ENCODE results near the gene GCAT. TPM values are rescaled to one million over a fixed set of nuclear protein-coding genes. Genes with fewer than 3 reads are reported as not detected.

The GCAT gene
- total and polyA plus RNA-seq, 4 donors, result 9.3 to 31.1 (median 14.5) TPM

DNA sequence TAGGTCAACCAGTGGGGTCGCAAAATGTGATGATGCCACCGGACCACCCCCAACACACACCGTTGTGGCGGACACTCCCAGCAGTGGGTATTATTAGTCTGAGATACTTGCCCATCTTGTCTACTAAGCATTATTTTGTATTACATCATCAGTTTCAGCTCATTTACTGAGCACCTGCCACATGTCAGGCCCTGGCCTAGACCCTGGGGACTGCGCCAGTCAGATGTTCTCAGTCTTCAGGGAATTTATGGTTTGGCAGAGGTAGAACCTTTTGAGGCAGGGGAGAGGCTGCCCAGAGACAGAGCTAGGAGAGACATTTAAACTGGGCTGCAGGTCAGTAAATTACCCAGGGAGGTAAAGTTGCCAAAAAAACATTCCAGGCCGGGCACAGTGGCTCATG is 43.1 kb upstream of the GCAT start:
- TF ChIP-seq, protein P1, sequence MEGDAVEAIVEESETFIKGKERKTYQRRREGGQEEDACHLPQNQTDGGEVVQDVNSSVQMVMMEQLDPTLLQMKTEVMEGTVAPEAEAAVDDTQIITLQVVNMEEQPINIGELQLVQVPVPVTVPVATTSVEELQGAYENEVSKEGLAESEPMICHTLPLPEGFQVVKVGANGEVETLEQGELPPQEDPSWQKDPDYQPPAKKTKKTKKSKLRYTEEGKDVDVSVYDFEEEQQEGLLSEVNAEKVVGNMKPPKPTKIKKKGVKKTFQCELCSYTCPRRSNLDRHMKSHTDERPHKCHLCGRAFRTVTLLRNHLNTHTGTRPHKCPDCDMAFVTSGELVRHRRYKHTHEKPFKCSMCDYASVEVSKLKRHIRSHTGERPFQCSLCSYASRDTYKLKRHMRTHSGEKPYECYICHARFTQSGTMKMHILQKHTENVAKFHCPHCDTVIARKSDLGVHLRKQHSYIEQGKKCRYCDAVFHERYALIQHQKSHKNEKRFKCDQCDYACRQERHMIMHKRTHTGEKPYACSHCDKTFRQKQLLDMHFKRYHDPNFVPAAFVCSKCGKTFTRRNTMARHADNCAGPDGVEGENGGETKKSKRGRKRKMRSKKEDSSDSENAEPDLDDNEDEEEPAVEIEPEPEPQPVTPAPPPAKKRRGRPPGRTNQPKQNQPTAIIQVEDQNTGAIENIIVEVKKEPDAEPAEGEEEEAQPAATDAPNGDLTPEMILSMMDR (IDR thresholded peaks at IDR 0.05; ENCODE audit: control extremely low read depth, extremely low read depth), result no peak
- H3K4me3 ChIP-seq, result no peak overlapping the region
- DNase-seq, result no peak
- 88 to 94% methylated on average over 6 of the region's 6 CpGs for WGBS, 2 donors
- no peaks in the 10 kb centered on the region for H3K4me1 ChIP-seq (ENCODE audit: control insufficient read depth in 5 of 5, insufficient read depth in 5 of 5, low read length in 5 of 5)
- H3K27me3 ChIP-seq (ENCODE audit: control insufficient read depth in 3 of 3, insufficient read depth in 3 of 3, low read length in 2 of 3), result no peaks in the 10 kb centered on the region
- no peak overlapping the region for H3K27ac ChIP-seq (ENCODE audit: low read depth in 1 of 2, low read length in 1 of 2)
- H3K9me3 ChIP-seq (ENCODE audit: control insufficient read depth in 4 of 4, insufficient read depth in 3 of 4, low read length in 3 of 4), result no peaks in the 10 kb centered on the region
- ATAC-seq (ENCODE audit: insufficient read depth, low FRiP score), result no peak
- H3K36me3 ChIP-seq (ENCODE audit: control insufficient read depth in 4 of 4, insufficient read depth in 4 of 4, low read length in 4 of 4), result peaks cover 18 to 52% (median 35%) of the 10 kb centered on the region in 4 donors
- no peak overlapping the region for H3K9ac ChIP-seq (ENCODE audit: insufficient read depth in 1 of 2, low read length in 2 of 2)

DNA sequence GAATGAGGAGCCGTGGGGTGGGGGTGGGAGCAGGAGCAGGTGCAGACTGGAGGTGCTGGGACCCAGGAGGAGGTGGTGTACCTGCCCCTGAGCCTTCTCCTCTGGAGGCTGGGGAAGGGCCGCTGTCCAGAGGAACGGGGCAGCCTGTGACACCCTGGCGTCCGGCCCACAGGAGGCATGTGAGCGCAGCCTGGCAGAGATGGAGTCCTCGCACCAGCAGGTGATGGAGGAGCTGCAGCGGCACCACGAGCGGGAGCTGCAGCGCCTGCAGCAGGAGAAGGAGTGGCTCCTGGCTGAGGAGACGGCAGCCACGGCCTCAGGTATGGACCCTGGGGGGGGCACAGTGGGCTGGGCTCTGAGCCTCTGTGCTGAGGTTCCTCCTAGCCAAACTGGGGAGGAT is 42.2 kb upstream of the GCAT start:
- DNase-seq, result no peak
- Histone ChIP-seq H3K4me1 (ENCODE audit: control insufficient read depth in 5 of 5, insufficient read depth in 5 of 5, low read length in 5 of 5) (no peaks in the 10 kb centered on the region), H3K9ac (ENCODE audit: insufficient read depth in 1 of 2, low read length in 2 of 2) (no peak overlapping the region), H3K27ac (ENCODE audit: low read depth in 1 of 2, low read length in 1 of 2) (no peak overlapping the region), H3K27me3 (ENCODE audit: control insufficient read depth in 3 of 3, insufficient read depth in 3 of 3, low read length in 2 of 3) (no peaks in the 10 kb centered on the region), H3K4me3 (no peak overlapping the region), H3K9me3 (ENCODE audit: control insufficient read depth in 4 of 4, insufficient read depth in 3 of 4, low read length in 3 of 4) (no peaks in the 10 kb centered on the region), H3K36me3 (ENCODE audit: control insufficient read depth in 4 of 4, insufficient read depth in 4 of 4, low read length in 4 of 4) (peaks cover 18 to 52% (median 32%) of the 10 kb centered on the region in 4 donors)
- 93 to 97% methylated on average over 13 of the region's 13 CpGs for WGBS, 2 donors
- no peak for ATAC-seq (ENCODE audit: insufficient read depth, low FRiP score)
- TF ChIP-seq, protein P1 (IDR thresholded peaks at IDR 0.05; ENCODE audit: control extremely low read depth, extremely low read depth), result no peak

DNA sequence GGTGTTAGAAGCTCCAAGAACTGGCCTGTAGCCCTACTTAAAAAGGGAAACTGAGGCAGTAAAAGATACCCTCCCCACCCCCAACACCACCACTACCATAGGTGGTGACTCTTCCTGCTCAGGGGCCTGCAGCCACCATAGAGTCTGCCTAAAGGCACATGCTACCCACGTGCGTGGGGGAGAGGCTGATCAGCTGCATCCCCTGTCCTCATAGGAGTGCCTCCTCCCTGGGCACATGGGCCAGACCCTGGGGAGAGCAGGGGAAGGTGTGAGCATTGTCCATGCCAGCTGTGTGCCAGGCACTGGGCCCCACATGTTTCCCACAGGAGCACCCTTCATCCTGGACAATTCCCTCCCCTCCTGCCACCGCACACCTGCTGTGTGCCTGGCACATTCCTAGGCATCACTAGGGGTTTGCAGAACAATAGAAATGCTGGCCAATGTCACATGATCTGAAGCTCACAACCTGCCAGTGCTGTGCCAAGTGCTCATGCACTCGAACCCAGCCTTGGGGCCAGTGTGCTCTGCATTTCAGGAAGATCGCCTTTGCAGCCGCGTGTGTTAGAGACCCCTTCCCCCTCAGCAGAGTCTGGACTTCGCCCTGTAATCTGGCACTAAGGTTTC is 41.7 kb upstream of the GCAT start:
- WGBS, 2 donors, result 88 to 93% methylated on average over 8 of the region's 8 CpGs
- Histone ChIP-seq H3K27ac (ENCODE audit: low read depth in 1 of 2, low read length in 1 of 2) (no peak overlapping the region), H3K27me3 (ENCODE audit: control insufficient read depth in 3 of 3, insufficient read depth in 3 of 3, low read length in 2 of 3) (no peaks in the 10 kb centered on the region), H3K9me3 (ENCODE audit: control insufficient read depth in 4 of 4, insufficient read depth in 3 of 4, low read length in 3 of 4) (no peaks in the 10 kb centered on the region), H3K9ac (ENCODE audit: insufficient read depth in 1 of 2, low read length in 2 of 2) (no peak overlapping the region), H3K36me3 (ENCODE audit: control insufficient read depth in 4 of 4, insufficient read depth in 4 of 4, low read length in 4 of 4) (peaks cover 21 to 51% (median 32%) of the 10 kb centered on the region in 4 donors), H3K4me1 (ENCODE audit: control insufficient read depth in 5 of 5, insufficient read depth in 5 of 5, low read length in 5 of 5) (no peaks in the 10 kb centered on the region), H3K4me3 (no peak overlapping the region)
- no peak for ATAC-seq (ENCODE audit: insufficient read depth, low FRiP score)
- DNase-seq, result no peak
- TF ChIP-seq, protein P1 (IDR thresholded peaks at IDR 0.05; ENCODE audit: control extremely low read depth, extremely low read depth), result no peak

DNA sequence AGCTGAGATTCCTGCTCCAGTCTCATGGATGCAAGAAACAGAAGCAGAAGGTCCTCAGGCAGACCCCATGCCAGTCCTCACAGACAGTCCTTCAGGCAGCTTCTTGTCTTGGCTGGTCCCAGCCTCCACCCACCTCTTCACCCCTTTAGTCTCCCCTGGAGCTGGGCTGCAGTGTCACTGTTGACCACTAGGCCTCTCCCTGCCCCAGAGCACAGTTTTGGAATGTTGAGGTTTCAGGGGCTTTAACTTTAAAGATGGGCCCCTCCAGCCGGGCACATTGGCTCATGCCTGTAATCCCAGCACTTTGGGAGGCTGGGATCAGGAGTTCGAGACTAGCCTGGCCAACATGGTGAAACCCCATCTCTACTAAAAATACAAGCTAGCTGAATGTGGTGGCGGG is 39.5 kb upstream of the GCAT start:
- no peak overlapping the region for H3K9ac ChIP-seq (ENCODE audit: insufficient read depth in 1 of 2, low read length in 2 of 2)
- H3K27me3 ChIP-seq (ENCODE audit: control insufficient read depth in 3 of 3, insufficient read depth in 3 of 3, low read length in 2 of 3), result no peaks in the 10 kb centered on the region
- H3K27ac ChIP-seq (ENCODE audit: low read depth in 1 of 2, low read length in 1 of 2), result no peak overlapping the region
- TF ChIP-seq, protein P1 (IDR thresholded peaks at IDR 0.05; ENCODE audit: control extremely low read depth, extremely low read depth), result no peak
- 96 to 98% methylated on average over 3 of the region's 3 CpGs for WGBS, 2 donors
- no peak for DNase-seq
- H3K36me3 ChIP-seq (ENCODE audit: control insufficient read depth in 4 of 4, insufficient read depth in 4 of 4, low read length in 4 of 4), result peaks cover 18 to 61% (median 34%) of the 10 kb centered on the region in 4 donors
- ATAC-seq (ENCODE audit: insufficient read depth, low FRiP score), result no peak
- no peaks in the 10 kb centered on the region for H3K4me1 ChIP-seq (ENCODE audit: control insufficient read depth in 5 of 5, insufficient read depth in 5 of 5, low read length in 5 of 5)
- H3K4me3 ChIP-seq, result no peak overlapping the region
- H3K9me3 ChIP-seq (ENCODE audit: control insufficient read depth in 4 of 4, insufficient read depth in 3 of 4, low read length in 3 of 4), result no peaks in the 10 kb centered on the region
